ENCODE data around the gene RFX4.

GRCh38 chr12:106632797-106633450 is 50.1 kb downstream of the RFX4 start:
- no peak for TF ChIP-seq POLR2AphosphoS5 (IDR thresholded peaks at IDR 0.05; ENCODE audit: borderline replicate concordance, low read depth, low read length)
- TF ChIP-seq EZH2 (IDR thresholded peaks at IDR 0.05), result no peak

Measured in SK-N-MC (cell line).